Suppressor macrophage treated with lipopolysaccharide for 4 hours (primary cell): ENCODE data around the gene PTGES3.

Experiments used
- DNase-seq: peaks from one replicate; pipeline ENCODE4 v3.0.0-alpha.2; 2020

The PTGES3 gene

DNA sequence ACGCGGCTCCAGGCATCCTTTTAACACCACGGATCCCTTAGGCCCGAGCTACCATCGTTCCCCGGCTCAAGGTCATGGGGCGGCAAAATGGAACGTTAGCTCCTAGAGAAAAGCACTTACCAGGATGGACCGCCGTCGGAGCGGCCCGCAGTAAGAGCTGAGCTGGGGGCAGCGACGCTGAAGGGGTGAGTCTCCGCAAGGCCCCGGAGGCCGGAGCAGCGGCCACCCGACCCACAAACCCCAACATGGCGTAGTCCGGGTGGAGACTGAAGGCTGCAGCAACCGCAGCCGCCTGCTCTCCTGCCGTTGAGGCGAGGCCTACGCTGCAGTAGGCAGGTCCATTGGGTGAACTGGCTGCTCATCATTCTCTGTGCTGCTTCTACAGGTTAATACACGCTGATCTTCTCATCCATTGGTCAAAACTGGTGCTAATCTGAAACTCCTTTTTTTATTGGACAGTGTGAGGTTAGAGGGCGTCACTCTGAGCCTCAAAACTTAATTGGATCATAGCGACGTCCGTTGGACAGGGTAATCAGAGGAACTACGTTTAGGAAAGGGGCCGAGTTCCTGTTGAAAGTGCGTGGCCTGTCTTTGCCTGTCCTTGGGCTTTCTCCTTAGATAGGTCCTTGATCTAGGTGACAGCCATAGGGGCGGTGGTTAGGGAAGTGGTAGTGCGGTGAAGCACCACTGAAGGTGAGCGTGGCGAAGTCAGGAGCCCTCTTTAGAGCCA is 42.2 kb downstream of the PTGES3 start, which contains the start of gene ATP5F1B:
Gene ATP5F1B, minus strand, starts transcription at position 268 of the 730 bp plus-strand sequence. Its CDS starts 21 bp downstream, at position 247.
- peak; percentile 98 for DNase-seq

DNA sequence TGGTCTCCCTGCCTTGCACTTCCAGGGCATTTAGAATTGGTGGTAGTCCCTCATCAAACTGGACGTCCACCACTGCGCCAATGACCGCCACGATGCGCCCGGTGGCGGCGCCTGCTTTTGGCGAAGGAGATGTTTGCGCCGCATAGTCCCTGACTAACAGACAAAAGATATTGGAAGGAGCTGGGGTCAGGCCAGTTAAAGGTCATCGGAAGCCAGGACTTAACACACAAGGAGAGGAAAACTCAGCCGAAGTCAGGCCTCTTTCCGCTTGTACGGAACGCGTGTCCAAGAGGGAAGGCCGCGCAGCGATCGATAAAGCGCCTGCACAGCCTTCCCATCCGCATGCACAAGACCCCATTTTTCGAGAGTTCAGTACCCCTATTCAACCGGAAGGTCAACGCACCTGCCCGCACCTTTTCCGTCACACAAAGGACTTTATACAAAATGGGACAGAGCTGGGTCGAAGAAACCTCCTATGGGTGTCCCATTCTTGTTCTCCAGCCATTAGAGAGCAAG is 42.8 kb downstream of the PTGES3 start:
- DNase-seq, result peak; percentile 27

DNA sequence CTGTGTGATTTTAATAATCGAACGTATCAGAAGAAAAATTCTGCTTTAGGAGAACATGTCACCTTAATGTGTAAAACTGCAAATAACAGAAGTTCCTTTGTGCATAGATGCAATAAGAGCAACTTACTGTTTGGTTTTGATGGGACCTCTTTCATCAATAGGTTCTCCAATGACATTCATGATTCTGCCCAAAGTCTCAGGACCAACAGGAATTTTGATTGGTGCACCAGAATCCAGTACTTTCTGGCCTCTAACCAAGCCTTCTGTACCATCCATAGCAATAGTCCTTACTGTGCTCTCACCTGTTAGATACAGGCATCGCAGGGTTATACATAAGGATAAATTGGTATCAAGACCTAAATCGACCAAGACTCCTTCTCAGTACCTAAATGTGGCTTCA is 43.4 kb downstream of the PTGES3 start:
- no peak for DNase-seq

DNA sequence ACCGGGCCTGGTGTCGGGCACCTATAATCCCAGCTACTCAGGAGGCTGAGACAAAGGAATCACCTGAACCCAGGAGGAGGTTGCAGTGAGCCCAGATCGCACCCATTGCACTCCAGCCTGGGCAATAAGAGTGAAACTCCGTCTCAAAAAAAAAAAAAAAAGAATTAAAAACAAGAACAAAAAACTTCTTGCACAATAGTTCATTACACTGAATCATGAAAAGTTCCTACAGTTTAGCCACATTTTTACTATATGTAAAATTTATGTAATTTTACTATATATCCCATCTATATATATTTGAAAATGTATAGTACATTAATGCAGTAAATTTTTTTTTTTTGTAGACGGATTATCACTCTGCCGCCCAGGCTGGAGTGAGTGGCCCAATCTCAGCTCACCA is 46.9 kb downstream of the PTGES3 start:
- no peak for DNase-seq

DNA sequence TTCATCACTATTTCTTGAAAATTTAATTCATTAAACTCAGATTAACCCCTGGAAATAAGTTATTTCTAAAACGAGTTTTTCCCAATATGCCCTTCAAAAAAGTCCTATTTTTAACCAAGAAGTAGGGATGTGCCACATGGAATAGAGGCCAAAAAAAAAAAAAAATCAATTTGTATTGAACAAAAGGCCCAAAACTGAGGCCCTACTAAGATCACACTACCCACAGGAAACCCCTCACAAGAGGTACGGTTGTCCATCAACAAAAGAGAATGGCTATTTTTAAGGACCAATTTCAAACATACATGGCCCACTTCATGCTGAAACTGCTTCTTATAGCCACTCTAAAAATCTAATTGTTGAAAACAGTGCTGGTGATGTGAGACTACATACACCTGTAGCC is 50.5 kb downstream of the PTGES3 start:
- no peak for DNase-seq

DNA sequence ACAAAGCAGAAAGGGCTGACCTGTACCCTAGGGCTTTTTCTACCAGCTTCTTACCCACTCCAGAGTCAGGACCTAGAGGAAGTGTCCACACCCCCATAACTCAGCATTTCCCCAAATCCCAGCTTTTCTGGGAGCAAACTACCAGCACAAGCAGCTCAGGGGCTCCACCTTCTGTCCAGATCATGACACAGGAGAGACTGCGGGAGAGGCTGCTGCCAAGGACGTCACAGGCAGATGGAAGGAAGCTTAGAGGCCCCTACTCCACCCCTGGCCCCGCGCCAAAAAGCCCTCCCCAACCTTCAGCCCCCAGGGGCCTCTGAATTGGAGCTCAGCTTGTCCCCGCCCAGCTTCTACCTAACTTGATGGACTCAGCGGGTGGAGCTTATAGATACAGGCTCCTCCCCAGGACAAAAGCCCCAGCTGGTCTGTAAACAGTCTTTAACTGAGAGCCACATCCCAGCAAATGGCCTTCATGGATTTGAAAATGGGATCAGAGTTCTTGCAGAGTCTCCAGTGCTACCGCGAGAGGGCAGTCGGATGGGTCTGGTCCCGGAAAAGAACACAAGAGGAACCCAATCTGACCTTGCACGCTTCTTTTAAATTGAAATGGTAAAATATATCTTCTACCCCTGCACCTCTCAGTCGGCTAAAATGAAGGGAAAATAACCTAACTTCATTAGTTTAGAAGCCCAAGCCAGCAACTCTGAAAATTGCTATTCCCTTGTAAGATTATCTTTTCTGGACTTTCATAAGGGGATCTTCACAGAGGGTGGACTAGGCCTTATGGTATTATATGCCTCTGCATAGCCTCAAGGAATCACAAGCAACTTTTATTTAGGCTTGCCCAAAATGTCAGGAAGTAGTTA is 51.2 kb downstream of the PTGES3 start:
- DNase-seq, result peak; percentile 91

DNA sequence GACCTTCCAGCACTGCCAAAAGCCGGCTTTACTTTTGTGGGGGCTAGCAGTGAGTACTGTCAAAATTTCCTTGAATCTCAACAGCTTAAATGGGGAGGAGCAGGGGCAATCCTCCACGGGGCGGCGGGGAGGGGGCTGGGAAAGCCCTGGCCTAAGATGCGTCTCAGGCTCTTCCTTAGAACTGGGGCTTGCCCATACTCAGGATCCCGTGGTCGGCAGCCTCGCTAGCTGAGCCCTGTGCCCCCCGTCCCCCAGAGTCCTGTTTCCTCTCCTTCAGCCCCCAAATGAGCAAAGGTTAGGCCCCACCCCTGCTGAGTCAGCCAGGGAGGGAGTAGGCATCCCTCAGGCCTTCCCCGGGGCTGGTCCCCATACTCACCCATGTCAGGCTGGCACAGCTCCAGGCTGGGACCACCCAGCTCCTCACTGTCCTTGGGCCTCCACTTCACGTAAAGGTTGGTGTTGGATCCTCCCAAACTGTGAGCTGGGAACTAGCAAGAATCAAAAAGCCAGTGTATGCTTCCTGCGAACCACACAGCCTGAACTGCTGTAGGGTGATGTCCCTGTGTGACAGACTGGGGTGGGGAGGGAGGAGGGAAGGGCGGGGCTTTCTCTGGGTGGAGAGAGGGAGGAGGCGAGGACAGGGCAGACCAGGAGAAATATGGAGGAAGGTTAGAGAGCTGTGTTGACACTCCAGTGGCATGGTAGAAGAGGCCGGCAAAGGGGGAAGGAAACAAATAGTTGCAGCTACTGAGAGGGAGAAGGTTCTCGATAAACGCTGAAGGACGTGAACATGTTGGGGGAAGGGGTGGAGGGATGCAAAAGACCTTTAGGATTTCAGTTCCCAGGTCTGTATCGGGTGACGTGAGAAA is 52.0 kb downstream of the PTGES3 start:
- DNase-seq, result peak; percentile 87

DNA sequence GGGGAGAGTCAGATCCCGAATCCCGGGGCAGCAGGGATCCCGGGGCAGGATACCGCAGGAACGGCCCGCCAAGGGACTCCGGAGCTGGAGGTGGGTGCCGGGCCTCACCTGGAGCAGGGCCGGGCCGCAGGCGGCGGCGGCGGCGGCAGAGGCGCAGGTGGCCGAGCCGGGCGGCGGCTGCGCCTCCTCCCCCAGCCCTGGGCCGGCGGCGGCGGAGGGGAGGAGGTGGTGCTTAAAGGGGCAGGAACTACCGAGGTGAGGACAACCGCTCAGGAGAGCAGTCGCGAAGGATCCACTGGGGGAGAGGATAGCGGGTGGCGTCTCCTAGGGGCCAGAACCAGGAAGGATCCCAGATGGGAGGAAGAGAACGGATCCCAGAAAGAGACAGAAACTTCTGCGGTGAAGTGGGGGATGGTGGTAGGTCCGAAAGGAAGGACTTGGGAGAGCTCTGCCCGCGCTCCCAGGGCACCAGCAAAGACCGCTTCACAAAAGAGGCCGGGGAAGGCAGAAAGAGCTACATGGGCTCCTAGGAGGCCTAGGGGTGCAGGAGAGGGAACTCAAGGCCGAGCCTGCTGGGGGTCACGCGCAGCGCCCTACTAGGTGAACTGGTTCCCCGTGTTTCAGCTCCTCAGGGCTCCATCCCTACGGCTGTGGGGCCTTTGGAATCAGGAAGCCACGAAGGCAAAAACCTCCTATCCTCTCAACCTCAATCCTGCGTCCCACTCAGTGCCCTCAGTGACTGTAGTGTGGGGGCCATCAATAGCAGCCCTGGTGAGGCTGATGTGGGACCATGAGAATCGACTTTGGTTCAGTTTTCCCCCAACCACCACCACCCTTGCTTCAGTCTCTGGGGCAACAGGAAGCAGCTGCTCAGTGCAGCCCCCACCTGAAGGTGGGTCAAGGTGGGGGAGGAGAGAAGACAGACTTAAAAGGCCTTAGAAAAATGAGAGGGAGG is 53.0 kb downstream of the PTGES3 start:
- DNase-seq, result peak; percentile 63

DNA sequence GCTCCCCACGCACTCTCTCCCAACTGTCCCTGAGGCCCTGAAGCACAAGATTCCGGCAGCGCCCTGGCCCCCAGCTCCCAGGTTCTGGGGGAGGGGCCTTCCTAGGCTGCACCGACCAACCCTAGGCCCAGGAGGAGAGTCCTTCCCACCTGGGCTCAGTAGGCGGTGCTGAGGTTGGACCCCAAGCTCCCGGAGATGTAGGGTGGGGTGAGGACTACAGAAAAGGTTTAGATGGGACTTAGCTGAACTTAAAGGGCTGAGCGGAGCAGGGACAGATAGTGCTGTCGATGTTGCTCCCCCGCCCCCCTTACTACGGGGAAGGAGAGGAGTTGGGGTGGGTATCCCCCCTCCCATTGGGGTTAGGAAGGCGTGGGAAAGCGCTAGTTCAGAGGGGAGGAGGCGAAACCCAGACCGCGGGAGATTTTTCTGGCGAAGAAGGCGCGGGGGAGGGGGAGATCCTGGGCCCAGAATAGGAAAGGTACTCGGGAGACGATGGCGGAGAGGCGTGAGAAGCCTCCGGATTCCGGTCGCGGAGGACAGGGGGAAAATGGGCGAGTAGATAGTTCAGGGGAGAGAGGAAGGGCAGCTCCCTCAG is 53.7 kb downstream of the PTGES3 start:
- DNase-seq, result no peak

DNA sequence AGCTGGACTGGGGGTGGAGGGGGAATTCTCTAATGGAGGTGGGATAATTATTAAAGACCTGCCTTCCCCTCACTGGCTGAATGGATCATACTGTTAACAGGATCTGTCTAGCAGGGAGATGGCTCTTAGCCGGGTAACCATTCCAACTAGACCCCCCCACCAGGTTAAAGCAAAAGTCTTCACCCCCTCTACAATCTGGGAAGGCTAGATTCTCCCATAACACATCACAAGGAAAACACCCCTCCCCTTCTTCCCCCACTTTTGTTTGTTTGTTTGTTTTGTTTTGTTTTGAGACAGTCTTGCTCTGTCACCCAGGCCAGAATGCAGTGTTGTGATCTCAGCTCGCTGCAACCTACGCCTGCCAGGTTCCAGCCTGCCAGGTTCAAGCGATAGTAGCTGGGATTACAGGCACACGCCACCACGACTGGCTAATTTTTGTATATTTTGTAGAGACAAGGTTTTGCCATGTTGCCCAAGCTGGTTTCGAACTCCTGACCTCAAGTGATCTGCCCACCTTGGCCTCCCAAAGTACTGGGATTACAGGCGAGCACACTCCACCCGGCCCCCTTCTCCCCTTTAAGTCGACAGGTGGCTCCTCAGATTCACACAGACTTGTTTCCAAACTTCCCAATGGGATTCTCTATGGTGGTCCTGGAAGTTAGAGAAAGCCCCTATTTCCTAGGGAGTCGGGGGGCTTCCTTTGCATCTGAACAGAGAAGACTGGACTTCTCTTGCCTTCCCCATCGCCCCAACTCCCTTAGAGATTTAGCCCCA is 54.4 kb downstream of the PTGES3 start:
- DNase-seq, result no peak

DNA sequence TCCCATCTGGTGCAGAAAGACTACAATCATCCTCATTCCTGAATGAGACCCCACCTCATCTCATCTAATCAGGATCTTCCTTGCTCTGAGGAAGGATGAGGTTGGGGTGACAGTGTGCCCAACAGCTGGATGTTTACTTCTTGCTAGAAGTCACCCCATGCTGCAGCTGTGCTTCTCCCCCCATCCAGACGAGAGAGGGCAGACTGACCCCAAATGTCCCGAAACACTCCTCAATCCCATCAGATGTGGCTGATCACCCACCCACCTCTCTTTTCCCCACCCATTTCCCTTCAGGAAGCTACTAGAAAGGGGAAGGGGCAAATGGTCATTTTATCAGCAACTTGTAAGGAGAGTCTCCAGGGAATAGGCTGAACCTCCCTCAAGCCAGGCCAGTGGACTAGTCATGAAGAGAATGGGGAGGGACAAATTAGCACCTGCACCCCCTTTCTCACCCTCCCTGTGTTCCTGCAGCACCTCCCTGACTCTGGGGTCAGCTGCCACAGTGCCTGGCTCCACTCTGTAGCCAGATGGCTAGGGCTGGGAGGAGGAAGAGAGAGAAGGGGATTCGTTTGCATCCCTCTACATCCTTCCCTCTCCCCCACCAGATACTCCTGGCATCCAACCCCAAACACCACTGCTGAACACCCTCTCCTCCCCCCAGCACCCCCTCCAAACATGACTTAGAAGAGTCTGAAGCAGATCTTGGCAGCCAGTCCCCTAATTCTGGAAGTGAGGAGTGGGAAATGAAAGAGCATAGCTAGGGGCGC is 55.2 kb downstream of the PTGES3 start:
- no peak for DNase-seq

DNA sequence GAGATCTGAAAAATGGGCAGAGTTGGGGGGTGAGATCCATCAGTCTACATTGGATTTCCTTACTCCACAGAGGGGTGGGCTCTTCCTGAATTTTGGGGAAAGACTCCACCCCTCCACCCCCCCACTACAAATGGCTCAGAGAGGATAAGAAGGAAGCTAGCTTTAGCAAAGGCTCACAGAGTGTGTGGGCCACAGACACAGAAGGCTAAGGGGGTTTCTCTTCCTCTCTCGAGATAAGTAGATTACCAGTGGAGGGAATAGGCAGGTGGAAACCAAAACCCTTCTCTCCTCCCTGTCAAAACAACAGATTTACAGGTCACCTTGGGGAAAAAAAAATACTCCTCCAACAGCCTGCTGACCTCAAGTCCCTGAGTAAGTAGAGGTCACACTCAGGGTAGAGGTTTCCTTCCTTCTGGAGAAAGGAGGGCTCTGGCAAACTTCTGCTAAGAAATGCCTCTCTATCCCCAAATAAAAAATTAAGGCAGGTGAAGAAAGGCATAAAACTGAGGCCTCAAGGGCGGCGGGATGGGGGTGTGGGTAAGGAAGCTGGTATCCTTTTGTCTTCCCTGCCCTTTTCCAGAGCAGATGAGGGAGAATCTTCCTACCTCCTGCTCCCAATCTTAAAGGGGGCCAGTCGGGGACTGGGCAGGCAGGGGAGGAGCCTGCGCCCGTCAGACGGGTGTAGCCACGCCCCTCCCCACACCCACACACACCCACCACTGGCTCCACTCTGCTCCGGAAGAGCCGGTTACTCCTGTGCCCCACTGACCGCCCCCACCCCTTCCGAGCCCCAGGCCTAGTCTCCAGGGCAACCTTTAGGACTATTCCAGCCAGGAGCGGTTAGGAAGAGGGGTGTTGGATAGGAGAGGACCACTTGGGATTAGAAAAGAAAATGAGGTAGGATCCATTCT is 56.0 kb downstream of the PTGES3 start:
- peak; percentile 58 for DNase-seq

DNA sequence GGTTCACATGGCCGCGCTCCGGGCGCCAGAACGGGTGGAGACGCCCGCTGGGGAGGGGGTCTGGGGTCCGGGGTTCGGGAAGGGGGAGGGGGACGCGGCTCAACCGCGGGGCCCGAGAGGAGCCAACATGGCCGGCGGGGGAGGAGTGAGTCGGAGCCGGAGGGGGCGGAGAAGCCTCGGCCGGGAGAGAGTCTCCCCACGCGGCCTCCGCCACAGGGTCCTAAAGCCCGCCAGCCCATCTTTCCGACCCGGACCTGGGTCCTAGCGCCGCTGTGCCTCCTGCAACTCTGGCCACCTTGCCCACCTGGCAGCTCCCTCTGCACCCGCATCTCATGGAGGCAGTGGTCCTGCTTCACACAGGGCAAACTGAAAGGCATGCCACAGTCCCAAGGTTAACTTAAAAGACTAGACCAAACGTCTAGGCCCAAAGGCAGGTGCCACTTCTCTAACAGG is 57.9 kb downstream of the PTGES3 start, which contains the start of gene BAZ2A:
Gene BAZ2A, minus strand, starts transcription at position 147 of the 453 bp plus-strand sequence. CDS start 12,796 bp downstream, outside the sequence.
- peak; percentile 91 for DNase-seq

DNA sequence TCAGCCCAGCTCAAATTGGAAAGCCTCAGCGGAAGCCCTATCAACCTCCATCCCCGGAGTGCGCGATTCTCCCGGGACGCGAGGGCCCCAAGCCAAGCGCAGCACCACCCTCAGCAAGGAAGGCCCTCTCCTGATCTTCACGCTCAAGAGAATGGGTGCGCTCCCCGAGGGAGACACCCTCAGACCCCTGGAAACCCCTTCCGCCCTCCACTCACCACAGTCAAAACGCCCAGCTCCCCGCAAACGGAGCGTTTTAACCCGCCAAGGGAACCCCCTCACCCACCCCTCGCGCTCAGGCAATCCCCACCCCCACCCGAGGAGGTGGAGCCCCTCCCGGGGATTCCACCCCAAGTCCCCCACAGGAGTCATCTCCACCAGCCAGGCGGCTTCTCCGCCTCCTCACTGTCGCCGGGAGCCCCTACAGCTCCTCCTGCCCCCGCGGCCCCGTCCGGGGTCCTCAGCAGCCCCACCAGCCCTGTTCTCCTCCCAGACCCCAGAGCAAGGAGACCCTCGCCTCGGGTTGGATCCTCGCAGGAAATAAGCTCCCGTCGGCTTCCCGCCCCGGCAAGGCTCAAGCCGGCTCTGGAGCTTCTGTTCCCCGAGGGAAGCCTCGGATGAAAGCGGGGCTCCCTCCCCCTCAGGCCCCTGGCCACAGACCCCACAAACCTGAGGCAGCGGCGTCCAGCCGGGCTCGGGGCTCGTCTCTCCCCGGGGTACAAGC is 58.5 kb downstream of the PTGES3 start:
- peak; percentile 53 for DNase-seq

DNA sequence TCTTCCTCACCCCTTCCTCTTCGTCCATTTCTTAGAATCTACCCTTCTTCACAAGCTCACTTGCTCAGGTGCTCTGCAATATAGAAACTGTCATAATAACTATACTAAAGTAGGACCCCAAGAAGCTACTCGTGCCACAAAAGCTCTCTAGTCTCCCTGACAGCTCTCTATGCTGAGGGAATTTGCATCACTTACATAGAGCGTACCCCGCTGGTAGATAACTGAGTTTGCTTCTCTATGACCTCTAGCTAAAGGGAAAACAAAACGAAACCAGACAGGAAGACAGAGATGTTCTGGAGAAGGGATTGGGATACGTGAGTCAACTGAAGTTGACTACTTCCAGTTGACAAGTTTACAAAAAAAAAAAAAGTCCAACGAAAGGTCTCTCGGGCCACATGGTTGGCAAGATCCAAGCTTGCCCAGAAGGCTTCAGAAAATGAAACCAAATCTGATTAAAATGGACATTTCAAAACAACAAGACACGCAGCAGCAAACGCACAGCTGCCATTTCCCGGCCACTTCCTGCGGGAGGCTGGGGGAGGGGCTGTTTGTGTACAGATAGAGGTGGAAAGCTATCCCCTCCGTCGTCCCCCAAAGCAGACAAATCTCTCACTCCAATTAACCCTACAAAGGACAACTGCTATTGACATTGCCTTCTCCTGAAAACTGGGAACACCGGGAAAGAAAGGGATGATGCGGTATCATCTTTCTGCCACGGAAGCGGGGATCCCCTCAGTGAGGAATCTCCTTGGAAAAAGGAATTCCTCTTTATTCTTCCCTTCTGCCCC is 59.2 kb downstream of the PTGES3 start:
- DNase-seq, result peak; percentile 93

DNA sequence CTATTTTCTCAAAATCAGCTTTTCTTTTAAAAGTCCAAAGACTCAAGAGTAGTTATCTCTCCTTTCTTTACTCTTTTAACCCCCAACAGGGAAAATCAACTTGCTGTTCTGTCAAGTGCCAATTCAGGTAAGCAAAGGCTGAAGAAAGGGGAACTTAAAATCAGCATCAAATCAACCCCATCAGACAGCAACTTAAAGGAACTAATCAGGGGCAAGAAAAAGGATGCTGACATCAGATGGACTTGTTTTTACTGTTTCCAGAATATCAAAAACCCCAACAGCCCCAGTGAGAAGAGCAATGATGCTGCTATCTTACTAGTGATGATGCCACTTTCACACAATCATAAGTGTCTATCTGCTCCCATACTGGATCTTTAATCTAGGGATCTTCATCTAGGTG is 61.4 kb downstream of the PTGES3 start:
- DNase-seq, result no peak

DNA sequence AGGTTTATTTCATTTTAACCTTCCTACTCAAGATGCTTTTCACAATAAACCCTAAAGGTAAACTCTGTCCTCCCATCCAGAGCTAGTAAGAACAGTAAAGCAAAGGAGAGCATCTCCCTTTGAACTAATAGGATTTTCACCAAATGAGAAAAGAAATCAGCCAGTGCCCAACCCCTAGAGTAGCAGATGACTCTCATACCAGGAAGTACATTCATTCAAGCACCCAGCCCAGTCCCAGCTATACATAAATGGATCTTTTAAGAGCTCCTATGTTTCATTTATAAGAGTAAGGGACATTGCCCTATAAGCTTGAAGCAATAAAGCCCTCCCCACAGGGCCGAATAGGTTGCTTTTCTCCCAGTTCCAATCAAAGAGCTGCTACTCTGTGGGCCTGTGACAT is 65.5 kb downstream of the PTGES3 start:
- no peak for DNase-seq
